ENCODE results near the gene PPFIA4.
A peak's percentile ranks its signal among the peaks of the same experiment; 100 is the strongest.
"Not testable (repeated sequence)": the region's sequence is repeated elsewhere in the genome, so short reads cannot be mapped to it uniquely, and the experiment has no call there.

PPFIA4 gene

GRCh38 chr1:203017061-203017460, 9.2 kb upstream of the PPFIA4 start:
- no peak for DNase-seq (ENCODE audit: low read depth, low spot score)

GRCh38 chr1:203017692-203018091, 8.6 kb upstream of the PPFIA4 start:
- no peak for DNase-seq (ENCODE audit: low read depth, low spot score)

- DNase-seq (ENCODE audit: low read depth, low spot score) = not testable (repeated sequence)
Observed at GRCh38 chr1:203022855-203023254, 3.4 kb upstream of the PPFIA4 start.

GRCh38 chr1:203025686-203026030, 633 bp upstream of the PPFIA4 start:
- DNase-seq (ENCODE audit: low read depth, low spot score) = no peak

- DNase-seq (ENCODE audit: low read depth, low spot score) = no peak
Observed at GRCh38 chr1:203026666-203027663, 674 bp downstream of the PPFIA4 start.

- DNase-seq (ENCODE audit: low read depth, low spot score) = no peak
Observed at GRCh38 chr1:203028067-203028783, 1.9 kb downstream of the PPFIA4 start.

- DNase-seq (ENCODE audit: low read depth, low spot score) = no peak
Observed at GRCh38 chr1:203028784-203029553, 2.7 kb downstream of the PPFIA4 start.

- no peak for DNase-seq (ENCODE audit: low read depth, low spot score)
Observed at GRCh38 chr1:203031467-203031866, 5.2 kb downstream of the PPFIA4 start.

GRCh38 chr1:203033287-203033686, 7.0 kb downstream of the PPFIA4 start:
- DNase-seq (ENCODE audit: low read depth, low spot score) = no peak

GRCh38 chr1:203033917-203034316, 7.6 kb downstream of the PPFIA4 start:
- DNase-seq (ENCODE audit: low read depth, low spot score) = no peak

GRCh38 chr1:203034422-203035110, 8.3 kb downstream of the PPFIA4 start:
- DNase-seq (ENCODE audit: low read depth, low spot score) = no peak

GRCh38 chr1:203035111-203036000, 9.1 kb downstream of the PPFIA4 start:
- no peak for DNase-seq (ENCODE audit: low read depth, low spot score)

- no peak for DNase-seq (ENCODE audit: low read depth, low spot score)
Observed at GRCh38 chr1:203036135-203036534, 9.8 kb downstream of the PPFIA4 start.

- DNase-seq (ENCODE audit: low read depth, low spot score) = no peak
Observed at GRCh38 chr1:203036537-203036936, 10.2 kb downstream of the PPFIA4 start.

- no peak for DNase-seq (ENCODE audit: low read depth, low spot score)
Observed at GRCh38 chr1:203037509-203038190, 11.4 kb downstream of the PPFIA4 start.

GRCh38 chr1:203038217-203038741, 12.0 kb downstream of the PPFIA4 start:
- DNase-seq (ENCODE audit: low read depth, low spot score) = no peak

GRCh38 chr1:203038891-203039608, 12.8 kb downstream of the PPFIA4 start:
- DNase-seq (ENCODE audit: low read depth, low spot score) = peak; percentile 38

GRCh38 chr1:203039609-203040512, 13.6 kb downstream of the PPFIA4 start:
- no peak for DNase-seq (ENCODE audit: low read depth, low spot score)

All from activated naive CD8-positive, alpha-beta T cell treated with anti-CD3 and anti-CD28 coated beads, Interleukin-2, amount 50 U/mL, for 16 hours (primary cell).